ENCODE results near the gene CHCHD6.
A peak's percentile ranks its signal among the peaks of the same experiment; 100 is the strongest.

CHCHD6 gene

DNA sequence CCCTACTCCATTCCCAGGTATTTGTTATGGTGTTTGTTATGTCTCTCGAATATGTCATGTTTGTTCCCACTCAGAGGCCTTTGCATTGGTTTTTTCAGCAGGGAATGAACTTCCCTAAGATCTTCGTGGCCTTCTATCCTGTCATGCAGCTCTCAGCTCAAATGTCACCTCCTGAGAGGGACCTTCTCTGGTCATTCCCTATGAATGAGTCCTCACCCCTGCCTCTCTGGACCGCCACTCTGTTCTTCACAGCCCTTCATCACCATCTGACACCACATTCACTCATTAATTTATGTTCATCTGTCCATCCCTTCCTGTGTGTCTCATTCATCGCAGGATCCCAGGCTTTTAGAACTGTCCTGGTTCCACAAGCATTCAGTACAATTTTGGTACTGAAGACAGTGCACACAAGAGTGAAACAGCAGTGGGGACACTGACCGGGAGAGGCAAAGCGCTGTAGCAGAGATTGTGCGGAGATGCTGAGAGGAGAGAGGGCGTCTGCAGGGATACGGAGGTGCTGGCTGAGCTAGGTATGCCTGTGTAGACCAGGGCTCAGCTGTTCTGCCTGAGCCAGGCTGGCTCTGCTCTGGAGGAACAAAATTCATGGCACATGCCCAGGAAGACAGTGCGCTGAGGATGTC, 132.3 kb downstream of the CHCHD6 start:
- no peak for DNase-seq

GRCh38 chr3:126837773-126838172, 133.7 kb downstream of the CHCHD6 start:
- no peak for DNase-seq

DNA sequence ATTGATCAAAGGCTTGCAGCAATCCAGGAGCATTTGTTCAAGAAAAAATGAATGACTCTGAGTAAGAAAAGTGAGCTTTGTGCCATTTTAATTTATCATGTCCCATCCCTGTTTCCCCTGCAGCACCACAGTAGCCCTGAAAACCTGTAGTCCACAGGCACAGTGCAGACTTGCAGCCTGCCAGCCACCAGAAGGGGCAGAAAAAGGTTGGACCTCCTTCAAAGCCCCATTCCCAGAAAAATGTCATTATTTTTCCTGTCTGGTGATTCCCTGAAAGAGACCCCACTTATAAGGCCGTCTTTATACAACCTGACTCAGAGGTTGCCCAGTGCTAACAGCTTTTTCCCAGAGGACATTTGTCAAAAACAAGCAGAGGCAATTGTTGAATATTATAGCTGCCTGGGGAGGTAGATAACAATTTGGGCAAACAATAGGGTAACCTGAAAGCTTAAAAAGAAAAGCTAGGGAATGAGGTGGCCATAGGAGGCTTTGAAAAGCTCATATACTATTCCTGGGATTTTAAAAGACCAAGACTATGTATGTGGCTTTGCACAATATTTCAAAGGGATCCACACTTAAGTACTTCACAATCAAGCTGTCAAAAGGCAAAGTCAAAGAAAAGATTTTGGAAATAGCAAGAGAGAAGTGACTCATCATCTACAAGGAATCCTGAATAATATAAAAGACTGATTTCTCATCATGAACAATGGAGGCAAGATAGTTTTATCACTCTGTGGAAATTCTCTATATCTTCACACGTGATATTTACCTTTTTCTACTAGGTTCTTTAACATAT, 142.1 kb downstream of the CHCHD6 start:
- DNase-seq = no peak

DNA sequence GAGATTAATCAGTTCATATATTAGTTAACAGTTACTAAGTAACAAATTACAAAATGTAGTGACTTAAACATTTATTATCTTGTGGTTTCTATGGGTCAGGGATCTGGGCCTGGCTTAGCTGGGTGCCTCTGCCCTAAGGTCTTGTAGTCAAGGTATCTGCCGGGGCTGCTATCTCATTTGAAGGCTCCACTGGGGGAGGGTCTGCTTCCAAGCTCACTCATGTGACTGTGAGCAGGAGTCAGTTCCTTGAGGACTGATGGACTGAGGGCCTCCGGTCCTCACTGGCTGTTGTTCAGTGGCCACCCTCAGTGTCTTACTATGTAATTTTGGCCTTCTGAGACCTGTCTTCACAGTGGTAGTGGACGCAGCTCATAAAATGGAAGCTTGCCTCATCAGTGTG, 143.0 kb downstream of the CHCHD6 start:
- no peak for DNase-seq

DNA sequence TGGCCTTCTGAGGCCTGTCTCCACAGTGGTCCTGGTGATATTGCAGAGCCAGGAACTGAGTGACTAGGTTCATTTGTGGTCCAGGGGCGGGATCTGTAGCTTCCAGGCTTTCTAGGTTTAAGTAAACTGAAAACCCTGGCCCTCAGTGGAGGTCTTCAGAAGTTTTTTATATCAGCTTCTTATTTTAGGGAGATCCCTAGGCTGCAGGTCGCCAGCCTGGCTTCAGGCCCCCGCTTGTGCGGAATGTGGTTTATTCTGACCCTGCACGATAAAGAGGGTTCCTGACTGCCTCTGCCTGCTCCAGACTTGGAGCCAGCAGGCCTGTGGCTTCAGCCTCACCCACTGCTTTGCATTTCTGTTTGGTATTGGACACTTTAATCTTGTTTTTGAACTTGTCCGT, 145.0 kb downstream of the CHCHD6 start:
- no peak for DNase-seq

DNA sequence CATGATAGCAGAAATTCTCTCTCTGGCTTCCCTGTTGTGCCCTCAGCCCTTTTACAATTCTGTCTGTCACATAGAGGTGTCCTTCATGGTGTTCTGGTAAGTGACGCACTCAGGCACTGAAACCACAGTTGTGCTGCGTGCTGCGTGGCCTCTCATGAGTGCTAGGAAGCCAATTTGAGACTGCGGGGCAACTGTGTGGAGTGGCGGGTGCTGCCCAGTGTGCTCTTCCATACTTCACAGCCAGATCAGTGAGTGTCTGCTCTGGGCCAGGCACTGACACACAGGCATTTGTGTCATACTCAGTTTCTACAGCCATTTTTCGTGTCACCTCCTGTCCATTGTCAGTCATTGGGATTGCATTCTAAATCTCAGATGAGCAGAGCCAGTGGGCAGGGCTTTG, 145.7 kb downstream of the CHCHD6 start:
- DNase-seq = no peak

- DNase-seq = no peak
Measured at GRCh38 chr3:126850370-126851085, 146.5 kb downstream of the CHCHD6 start.

DNA sequence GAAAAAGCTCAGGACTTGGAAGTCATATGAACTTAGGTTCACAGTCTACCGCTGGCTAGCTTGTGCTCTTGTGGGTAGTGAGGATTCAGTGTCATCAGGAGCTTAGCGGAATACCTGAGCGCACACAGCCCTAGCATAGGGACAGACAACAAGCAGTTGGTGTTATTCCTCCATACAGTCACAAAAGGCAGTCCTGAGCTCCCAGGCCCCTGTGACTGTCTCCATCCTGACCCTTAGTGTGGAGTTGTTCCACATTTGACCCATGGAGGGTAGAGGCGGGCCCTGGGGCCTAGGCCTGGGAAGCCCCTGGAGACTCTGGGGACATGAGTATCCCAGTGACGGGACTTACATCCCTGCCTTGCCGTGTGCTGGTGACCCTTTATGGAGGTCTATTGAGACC, 147.3 kb downstream of the CHCHD6 start:
- no peak for DNase-seq

DNA sequence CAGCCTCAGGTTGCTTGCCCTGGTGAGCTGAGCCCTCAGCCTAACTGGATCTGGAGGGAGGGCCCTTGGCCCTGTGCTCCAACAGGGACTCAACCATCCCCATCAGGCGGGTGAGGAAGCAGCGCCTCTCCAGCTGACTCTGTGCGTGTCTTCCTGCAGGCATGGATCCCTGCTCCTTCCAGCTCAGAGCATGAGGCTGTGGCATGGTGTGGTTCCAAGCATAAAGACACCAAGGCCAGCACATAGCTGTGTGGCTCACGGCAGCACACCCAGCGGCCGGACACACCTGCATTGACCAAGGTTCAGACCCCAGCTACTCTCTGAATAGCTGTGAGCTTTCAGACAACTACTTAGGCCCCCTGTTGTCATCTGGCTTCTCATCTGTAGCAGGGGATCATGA, 147.9 kb downstream of the CHCHD6 start:
- no peak for DNase-seq

GRCh38 chr3:126852511-126852910, 148.5 kb downstream of the CHCHD6 start:
- DNase-seq = no peak

DNA sequence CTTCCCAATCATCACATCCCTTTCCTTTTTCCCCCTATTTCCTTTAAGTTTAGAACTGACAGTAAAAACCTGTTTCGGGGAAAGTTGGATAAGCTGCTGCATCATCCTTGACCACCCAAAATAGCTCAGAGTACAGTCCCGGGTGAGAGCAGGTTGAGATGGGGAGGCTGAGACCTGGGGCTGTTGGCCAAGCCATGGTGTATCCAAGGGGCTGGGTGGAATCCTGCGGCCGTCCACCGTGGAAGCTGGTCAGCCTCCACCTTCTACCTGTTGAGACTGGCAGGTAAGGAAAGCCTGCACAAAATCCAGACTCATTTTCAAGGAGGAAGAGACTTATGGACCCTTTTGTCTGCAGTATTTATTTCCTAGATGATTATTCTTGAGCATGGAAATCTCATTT, 150.6 kb downstream of the CHCHD6 start:
- no peak for DNase-seq

DNA sequence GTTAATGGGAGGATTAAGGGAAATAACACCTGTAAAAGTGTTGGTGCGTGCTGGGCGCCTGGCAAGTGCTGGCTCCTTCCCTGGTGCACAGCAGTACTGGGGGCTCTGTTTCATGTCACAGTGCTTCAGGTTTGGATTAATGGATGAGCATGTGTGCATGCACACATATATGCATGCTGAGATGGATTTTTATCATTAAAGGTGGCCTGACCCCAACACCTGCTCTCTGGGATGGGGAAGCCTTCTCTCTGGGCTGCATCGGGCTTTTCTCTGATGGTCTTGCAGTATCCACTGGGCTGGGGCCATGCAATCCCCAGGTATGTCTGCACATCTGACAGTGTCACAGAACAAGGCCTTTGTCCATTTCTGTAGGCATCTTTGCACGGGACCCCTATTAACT, 151.3 kb downstream of the CHCHD6 start:
- no peak for DNase-seq

DNA sequence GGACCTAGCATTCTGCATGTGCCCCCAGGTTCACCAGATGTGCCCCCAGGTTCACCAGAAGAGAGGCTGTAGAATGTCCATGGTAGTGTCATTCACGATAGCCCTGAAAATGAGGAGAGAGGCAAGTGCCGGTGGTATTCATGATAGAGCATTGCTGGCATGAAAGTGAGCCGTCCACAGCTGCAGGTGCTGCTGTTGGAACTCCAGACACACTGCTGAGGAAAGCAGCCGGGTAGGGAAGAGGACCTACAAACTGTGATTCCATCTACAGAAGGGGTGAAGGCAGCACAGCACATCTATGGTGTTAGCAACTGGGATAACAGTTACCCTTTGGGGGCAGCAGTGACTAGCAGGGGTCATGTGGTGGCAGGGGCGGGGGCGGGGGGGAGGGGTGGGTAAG, 153.9 kb downstream of the CHCHD6 start:
- no peak for DNase-seq

DNA sequence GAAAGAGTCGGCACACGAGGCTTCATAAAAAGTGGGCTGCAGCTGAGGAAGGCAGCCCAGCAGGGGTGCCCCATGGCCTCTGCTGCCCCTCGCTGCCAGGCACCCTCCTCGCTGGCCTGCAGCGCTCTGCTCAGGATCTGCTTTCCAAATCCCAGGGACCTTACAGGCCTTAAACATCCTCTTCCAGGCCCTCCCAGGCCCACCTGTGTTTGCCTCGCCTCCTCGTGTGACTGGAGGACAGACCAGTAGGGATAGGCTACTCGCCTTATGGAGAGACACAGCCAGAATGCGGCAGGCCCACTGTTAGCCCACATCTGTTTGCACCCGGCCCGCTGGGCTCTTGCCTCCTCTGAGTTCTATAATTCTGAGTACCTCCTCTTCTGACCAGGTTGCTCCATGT, 154.4 kb downstream of the CHCHD6 start:
- no peak for DNase-seq

- DNase-seq = peak; percentile 79
Measured at GRCh38 chr3:126858887-126859286, 154.8 kb downstream of the CHCHD6 start.

GRCh38 chr3:126859415-126860246, 155.6 kb downstream of the CHCHD6 start:
- DNase-seq = no peak

GRCh38 chr3:126865736-126866135, 161.7 kb downstream of the CHCHD6 start:
- DNase-seq = no peak

GRCh38 chr3:126866175-126866759, 162.2 kb downstream of the CHCHD6 start:
- DNase-seq = no peak

DNA sequence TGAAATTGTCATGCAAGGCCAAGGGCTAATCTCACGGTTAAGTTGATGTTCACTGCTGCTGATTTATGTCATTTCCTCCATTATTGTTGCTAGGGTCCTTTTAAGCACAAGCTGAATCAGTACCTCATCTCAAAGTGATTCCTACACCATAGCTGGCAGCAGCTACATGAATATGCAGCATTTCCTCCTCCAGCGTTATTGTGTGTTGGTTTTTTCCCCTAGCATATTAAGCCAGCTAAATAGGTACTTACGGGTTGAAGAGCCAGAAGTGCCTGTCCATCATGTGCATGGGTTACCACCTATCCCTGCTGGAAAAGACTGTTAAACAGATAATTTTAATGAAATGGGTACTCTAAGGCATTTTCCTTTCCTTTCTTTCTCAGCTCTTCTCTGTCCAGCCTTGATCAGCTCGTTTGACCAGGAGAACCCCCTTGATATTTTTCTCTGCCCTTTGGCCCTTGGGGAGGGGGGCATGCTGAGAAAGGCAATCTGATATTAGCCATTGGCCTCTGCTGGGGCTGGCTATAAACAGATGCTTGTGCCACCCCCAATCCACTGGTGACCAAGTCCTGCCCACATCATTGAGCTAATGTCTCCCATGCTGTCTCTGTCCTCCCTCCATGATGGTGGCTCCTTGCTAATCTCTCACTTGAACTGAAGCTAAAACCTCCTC, 163.3 kb downstream of the CHCHD6 start:
- DNase-seq = no peak

DNA sequence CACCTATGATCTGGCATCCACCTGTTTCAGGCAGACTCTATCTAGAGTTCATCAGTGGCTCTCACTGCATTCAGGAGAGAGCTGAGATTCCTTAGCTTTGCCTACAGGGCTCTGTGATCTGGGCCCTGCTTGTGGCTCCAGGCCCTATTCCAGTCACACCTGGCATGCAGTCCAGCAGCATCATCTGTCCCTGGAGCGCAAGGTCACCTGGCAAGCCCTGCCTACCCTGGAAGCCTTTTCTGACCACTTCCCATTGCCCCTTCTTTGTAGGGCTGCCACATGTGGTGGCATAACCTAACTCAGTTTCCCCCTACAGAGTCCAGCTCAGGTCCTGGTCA, 163.8 kb downstream of the CHCHD6 start:
- no peak for DNase-seq

GRCh38 chr3:126870608-126871210, 166.7 kb downstream of the CHCHD6 start:
- no peak for DNase-seq
